HG03066 (cell line): ENCODE data around the gene BNIP3.
"Not testable (repeated sequence)": the region's sequence is repeated elsewhere in the genome, so short reads cannot be mapped to it uniquely, and the experiment has no call there.

Experiments used
- ATAC-seq: cut with Tn5 transposase; IDR thresholded peaks from one replicate; pipeline ENCODE4 v1.9.1; 2021; ENCODE audit warnings: low read depth; ENCODE audit not compliant: unreplicated experiment

The BNIP3 gene

GRCh38 chr10:131933016-131933695, 48.6 kb downstream of the BNIP3 start:
- ATAC-seq, result no peak

DNA sequence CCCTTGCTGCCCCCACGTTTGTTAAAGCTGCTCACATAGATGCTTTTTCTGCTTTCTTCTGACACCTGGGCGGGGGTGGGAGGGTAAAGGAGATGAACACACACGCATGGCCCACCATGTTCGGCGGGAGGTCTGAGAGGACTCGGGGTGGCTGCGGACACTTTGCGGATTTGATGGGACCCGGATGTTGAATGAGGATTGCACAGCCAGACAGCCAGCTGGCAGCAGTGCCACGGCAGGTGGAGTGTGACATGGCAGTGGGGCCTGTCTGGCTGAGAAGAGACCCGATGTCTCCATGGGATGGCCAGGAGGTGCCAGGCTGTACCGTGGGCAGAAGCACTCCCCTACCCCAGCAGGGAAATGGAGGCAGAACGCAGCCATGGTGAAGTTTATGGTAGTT, 49.7 kb downstream of the BNIP3 start:
- ATAC-seq, result no peak

- ATAC-seq, result no peak
Observed at GRCh38 chr10:131930586-131931330, 51.0 kb downstream of the BNIP3 start.

GRCh38 chr10:131930150-131930549, 51.6 kb downstream of the BNIP3 start:
- no peak for ATAC-seq

- ATAC-seq, result no peak
Observed at GRCh38 chr10:131929122-131929845, 52.4 kb downstream of the BNIP3 start.

GRCh38 chr10:131928248-131929095, 53.3 kb downstream of the BNIP3 start:
- peak; percentile 80 for ATAC-seq

- no peak for ATAC-seq
Observed at GRCh38 chr10:131926743-131927595, 54.8 kb downstream of the BNIP3 start.

- no peak for ATAC-seq
Observed at GRCh38 chr10:131926253-131926652, 55.5 kb downstream of the BNIP3 start.

- ATAC-seq, result no peak
Observed at GRCh38 chr10:131925716-131926115, 56.0 kb downstream of the BNIP3 start.

- ATAC-seq, result no peak
Observed at GRCh38 chr10:131925011-131925649, 56.6 kb downstream of the BNIP3 start.

DNA sequence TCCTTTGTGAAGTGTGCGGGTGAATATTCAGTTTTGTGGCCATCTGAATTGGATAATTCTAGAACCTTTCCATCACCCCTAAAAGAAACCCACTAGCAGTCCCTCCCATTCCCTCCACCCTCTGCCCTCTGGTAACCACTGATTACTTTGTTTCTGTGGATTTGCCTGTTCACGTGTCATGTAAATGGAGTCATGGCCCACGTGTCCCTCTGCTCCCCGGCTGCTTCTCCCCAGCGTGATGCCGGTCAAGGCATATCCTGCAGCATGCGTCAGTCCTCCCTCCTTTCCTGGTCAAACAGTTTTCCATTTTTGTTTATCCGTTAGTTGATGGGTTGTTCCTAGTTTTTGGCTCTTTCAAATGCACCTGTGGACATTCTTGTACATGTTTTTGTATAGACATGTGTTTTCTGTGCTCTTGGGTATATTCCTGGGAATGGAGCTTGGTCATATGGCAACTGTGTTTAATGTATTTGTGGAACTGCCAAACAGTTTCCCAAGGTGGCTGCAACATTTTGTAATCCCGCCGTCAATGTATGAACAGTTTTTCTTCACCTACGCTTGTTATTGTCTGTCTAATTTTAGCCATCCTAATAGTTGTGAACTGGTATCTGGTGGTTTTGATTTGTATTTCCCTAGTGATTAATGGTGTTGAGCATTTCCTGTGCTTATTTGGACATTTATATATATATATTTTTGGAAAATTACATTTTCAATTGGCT, 58.5 kb downstream of the BNIP3 start:
- no peak for ATAC-seq

DNA sequence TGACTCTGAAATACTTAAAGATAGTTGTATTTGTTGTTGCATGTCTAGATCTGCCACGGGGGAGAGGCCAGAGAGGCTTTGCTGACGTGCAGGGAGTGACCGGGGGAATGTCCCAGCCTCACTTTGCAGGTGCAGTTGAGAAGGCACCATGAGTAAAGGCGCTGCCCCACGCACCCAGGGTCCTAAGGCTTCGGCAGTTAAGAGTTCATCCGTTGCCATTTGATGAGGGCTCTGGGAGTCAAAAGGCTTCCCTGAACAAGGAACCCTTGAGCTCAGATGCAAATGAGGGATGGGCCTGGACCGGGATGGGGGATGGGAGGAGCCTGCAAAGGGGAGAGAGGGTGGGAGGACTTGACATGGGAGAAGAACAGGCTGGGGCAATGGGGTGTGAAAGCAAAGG, 60.5 kb downstream of the BNIP3 start:
- no peak for ATAC-seq

GRCh38 chr10:131920693-131921092, 61.0 kb downstream of the BNIP3 start:
- ATAC-seq, result no peak

- ATAC-seq, result no peak
Observed at GRCh38 chr10:131920151-131920550, 61.6 kb downstream of the BNIP3 start.

DNA sequence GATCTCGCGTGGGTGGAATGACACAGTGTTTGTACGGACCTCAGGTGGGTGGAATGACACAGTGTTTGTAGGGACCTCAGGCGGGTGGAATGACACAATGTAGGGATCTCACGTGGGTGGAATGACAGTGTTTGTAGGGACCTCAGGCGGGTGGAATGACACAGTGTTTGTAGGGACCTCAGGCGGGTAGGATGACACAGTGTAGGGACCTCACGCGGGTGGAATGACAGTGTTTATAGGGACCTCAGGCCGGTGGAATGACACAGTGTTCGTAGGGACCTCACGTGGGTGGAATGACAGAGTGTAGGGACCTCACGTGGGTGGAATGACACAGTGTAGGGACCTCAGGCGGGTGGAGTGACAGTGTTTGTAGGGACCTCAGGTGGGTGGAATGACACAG, 62.3 kb downstream of the BNIP3 start:
- not testable (repeated sequence) for ATAC-seq
